ENCODE results near the gene NR2E1. TPM values are rescaled to one million over a fixed set of nuclear protein-coding genes. Genes with fewer than 3 reads are reported as not detected.

The NR2E1 gene
- total and polyA plus RNA-seq, 2 of the 4 experiments (the other 2 are of a cell fraction), result not detected

DNA sequence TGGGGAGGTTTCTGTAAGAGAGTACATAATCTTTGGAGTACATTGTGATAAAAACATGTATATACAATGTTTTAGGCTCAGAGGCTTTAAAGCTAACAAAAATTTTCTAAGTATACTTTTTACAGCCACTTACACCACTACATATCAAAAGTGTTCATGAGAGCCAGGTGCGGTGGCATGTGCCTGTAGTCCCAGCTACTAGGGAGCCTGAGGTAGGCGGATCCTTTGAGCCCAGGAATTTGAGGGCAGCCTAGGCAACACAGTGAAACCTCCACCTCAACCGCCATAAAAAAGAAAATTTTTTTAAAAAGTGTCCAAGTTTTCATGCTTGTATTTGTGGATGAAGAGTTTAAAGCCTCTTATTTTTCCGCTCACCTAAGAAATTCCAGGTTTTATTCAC, 72.5 kb downstream of the NR2E1 start:
- ChIA-PET CTCF (no interaction called here), POLR2A (ENCODE audit: unreplicated experiment) (no interaction called here)
- H2BK15ac ChIP-seq (ENCODE audit: low read depth, low read length), result no peak overlapping the region
- H3K79me1 ChIP-seq (ENCODE audit: low read depth in 1 of 2, low read length in 2 of 2), result peaks cover 13 to 58% of the 10 kb centered on the region in 2 experiments
- H2AK5ac ChIP-seq (ENCODE audit: low read depth, low read length), result no peak overlapping the region
- no peak for DNase-seq
- H2BK5ac ChIP-seq (ENCODE audit: low read depth, low read length, poor library complexity, severe bottlenecking), result no peak overlapping the region
- dilution Hi-C loops (cut with HindIII; ENCODE audit: low sequenced_read_pairs, unreplicated experiment) (no loop called here), in situ Hi-C loops (cut with MboI; ENCODE audit: low sequenced_read_pairs) (no loop called here), intact Hi-C loops (cut with micrococcal nuclease) (loop anchor here (2.0 kb wide), 1 partner anchor 22 kb away; no protein-coding TSS in a partner anchor)
- WGBS, 2 experiments (ENCODE audit: extremely low coverage in 2 of 2, insufficient read length in 1 of 2), result no CpG with 5 or more reads among the region's 4 CpGs
- no peak overlapping the region for H4K8ac ChIP-seq (ENCODE audit: low read depth in 2 of 2, low read length in 2 of 2)
- no peak overlapping the region for H3K56ac ChIP-seq (ENCODE audit: extremely low read depth, insufficient read depth, low read length)
- H3K4me3 ChIP-seq (ENCODE audit: insufficient read depth, low read depth, low read length), result no peak overlapping the region
- no peak overlapping the region for H2AFZ ChIP-seq (replicated peaks; ENCODE audit: low read length, poor library complexity)
- H3K9ac ChIP-seq (ENCODE audit: low read depth, low read length), result no peak overlapping the region
- no peak overlapping the region for H3K23ac ChIP-seq (ENCODE audit: low read depth, low read length)
- no peaks in the 10 kb centered on the region for H3K9me3 ChIP-seq (ENCODE audit: control insufficient read depth, insufficient read depth, low read length)
- H2BK20ac ChIP-seq (ENCODE audit: low read depth, low read length), result no peak overlapping the region
- no peak for TF ChIP-seq POLR2A (IDR thresholded peaks at IDR 0.05; ENCODE audit: low read depth, low read length)
- TF ChIP-seq, protein P1, sequence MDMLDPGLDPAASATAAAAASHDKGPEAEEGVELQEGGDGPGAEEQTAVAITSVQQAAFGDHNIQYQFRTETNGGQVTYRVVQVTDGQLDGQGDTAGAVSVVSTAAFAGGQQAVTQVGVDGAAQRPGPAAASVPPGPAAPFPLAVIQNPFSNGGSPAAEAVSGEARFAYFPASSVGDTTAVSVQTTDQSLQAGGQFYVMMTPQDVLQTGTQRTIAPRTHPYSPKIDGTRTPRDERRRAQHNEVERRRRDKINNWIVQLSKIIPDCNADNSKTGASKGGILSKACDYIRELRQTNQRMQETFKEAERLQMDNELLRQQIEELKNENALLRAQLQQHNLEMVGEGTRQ (IDR thresholded peaks at IDR 0.05; ENCODE audit: low read depth, low read length), result no peak
- TF ChIP-seq, protein P2, sequence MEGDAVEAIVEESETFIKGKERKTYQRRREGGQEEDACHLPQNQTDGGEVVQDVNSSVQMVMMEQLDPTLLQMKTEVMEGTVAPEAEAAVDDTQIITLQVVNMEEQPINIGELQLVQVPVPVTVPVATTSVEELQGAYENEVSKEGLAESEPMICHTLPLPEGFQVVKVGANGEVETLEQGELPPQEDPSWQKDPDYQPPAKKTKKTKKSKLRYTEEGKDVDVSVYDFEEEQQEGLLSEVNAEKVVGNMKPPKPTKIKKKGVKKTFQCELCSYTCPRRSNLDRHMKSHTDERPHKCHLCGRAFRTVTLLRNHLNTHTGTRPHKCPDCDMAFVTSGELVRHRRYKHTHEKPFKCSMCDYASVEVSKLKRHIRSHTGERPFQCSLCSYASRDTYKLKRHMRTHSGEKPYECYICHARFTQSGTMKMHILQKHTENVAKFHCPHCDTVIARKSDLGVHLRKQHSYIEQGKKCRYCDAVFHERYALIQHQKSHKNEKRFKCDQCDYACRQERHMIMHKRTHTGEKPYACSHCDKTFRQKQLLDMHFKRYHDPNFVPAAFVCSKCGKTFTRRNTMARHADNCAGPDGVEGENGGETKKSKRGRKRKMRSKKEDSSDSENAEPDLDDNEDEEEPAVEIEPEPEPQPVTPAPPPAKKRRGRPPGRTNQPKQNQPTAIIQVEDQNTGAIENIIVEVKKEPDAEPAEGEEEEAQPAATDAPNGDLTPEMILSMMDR (conservative IDR thresholded peaks at IDR 0.05; ENCODE audit: low read depth, low read length), result no peak
- TF ChIP-seq, protein P3, sequence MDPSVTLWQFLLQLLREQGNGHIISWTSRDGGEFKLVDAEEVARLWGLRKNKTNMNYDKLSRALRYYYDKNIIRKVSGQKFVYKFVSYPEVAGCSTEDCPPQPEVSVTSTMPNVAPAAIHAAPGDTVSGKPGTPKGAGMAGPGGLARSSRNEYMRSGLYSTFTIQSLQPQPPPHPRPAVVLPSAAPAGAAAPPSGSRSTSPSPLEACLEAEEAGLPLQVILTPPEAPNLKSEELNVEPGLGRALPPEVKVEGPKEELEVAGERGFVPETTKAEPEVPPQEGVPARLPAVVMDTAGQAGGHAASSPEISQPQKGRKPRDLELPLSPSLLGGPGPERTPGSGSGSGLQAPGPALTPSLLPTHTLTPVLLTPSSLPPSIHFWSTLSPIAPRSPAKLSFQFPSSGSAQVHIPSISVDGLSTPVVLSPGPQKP (IDR thresholded peaks at IDR 0.05; ENCODE audit: borderline replicate concordance, low read depth, low read length), result no peak
- TF ChIP-seq MAFK (IDR thresholded peaks at IDR 0.05; ENCODE audit: low read depth, low read length), result no peak
- no peak for TF ChIP-seq SMC3 (IDR thresholded peaks at IDR 0.05; ENCODE audit: low read depth, low read length)
- TF ChIP-seq MAZ (IDR thresholded peaks at IDR 0.05; ENCODE audit: borderline replicate concordance, low read depth, low read length), result no peak
- no peak for TF ChIP-seq RFX5 (IDR thresholded peaks at IDR 0.05; ENCODE audit: low read depth, low read length)
- TF ChIP-seq BHLHE40 (IDR thresholded peaks at IDR 0.05; ENCODE audit: low read depth, low read length), result no peak
- no peak for TF ChIP-seq MXI1 (IDR thresholded peaks at IDR 0.05; ENCODE audit: borderline replicate concordance, low read depth, low read length)
- TF ChIP-seq RAD21 (IDR thresholded peaks at IDR 0.05; ENCODE audit: low read length), result no peak
- TF ChIP-seq FOS (IDR thresholded peaks at IDR 0.05; ENCODE audit: low read depth, low read length), result no peak
- no peak for TF ChIP-seq CHD1 (IDR thresholded peaks at IDR 0.05; ENCODE audit: low read depth, low read length)
- no peak for TF ChIP-seq RCOR1 (IDR thresholded peaks at IDR 0.05; ENCODE audit: insufficient replicate concordance, low read length)
- no peak for TF ChIP-seq CEBPB (IDR thresholded peaks at IDR 0.05; ENCODE audit: low read depth, low read length)
- TF ChIP-seq NFE2L2 (IDR thresholded peaks at IDR 0.05; ENCODE audit: low read depth, low read length), result no peak
- no peak overlapping the region for H4K91ac ChIP-seq (ENCODE audit: insufficient read depth, low read depth, low read length)
- H2BK120ac ChIP-seq (ENCODE audit: low read depth, low read length), result no peak overlapping the region
- no peak overlapping the region for H4K5ac ChIP-seq (ENCODE audit: low read depth, low read length)
- no peak overlapping the region for H3K4me2 ChIP-seq (ENCODE audit: low read depth, low read length)
- no peaks in the 10 kb centered on the region for H3K27me3 ChIP-seq (ENCODE audit: control insufficient read depth, insufficient read depth, low read length)
- no peak overlapping the region for H3K4ac ChIP-seq (ENCODE audit: low read depth, low read length)
- no peaks in the 10 kb centered on the region for H3K4me1 ChIP-seq (ENCODE audit: control insufficient read depth, insufficient read depth, low read length)
- no peak overlapping the region for H3K18ac ChIP-seq (ENCODE audit: low read depth, low read length)
- H4K20me1 ChIP-seq (ENCODE audit: insufficient read depth, low read length), result peaks cover 24% of the 10 kb centered on the region
- no peak overlapping the region for H3K27ac ChIP-seq (ENCODE audit: insufficient read depth, low read length)
- no peak overlapping the region for H2AK9ac ChIP-seq (replicated peaks; ENCODE audit: low read depth, low read length, poor library complexity)
- peaks cover 5% of the 10 kb centered on the region for H3K36me3 ChIP-seq (ENCODE audit: control insufficient read depth, insufficient read depth, low read length)
- no peak for ATAC-seq (ENCODE audit: low read depth)
- no peak overlapping the region for H3K14ac ChIP-seq (replicated peaks; ENCODE audit: low read depth, low read length)
- BruUV-seq (replicated peaks), result no TSS peak
- no peaks in the 10 kb centered on the region for H3K9me1 ChIP-seq (ENCODE audit: insufficient read depth, low read length)

All from IMR-90 (cell line).